ENCODE results near the gene PPP1R26.
"Not testable (repeated sequence)": the region's sequence is repeated elsewhere in the genome, so short reads cannot be mapped to it uniquely, and the experiment has no call there.

Gene PPP1R26

GRCh38 chr9:135521608-135522095, 42.1 kb downstream of the PPP1R26 start:
- DNase-seq: no peak

DNA sequence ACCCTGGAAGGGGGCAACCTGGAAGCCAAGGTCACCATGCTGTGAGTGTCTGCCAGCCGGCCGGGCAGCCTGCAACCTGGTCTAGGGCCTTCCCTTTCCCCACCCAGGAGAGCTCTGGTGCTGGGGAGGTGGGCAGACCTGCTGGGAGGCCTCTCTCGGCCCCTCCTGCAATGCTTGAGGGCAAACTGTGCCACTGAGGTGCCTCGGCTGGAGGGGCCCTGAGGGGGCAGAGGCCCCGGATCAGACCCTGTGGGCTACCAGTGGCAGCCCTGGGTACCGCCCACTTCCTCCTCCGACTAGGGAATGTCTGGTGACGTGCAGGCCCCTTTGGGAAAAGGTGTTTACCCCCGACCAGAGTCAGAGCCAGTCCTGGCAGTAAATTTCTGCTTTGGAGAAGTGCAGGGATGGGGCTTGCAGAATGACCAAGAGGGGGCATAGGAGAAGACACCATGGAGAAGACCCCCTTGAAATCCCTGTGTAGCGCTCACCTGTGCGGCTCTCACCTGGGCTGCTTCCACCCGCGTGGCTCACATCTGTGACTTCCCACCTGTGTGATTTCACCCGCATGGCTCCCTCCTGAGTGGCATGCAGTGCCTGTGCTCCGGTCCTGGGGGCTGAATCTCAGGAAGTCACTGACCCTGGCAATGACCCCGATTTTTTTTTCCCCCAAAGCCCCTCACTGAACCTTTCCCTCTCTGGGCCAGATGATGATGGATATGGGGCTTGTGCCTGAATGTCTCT, 42.7 kb downstream of the PPP1R26 start:
- DNase-seq: no peak

DNA sequence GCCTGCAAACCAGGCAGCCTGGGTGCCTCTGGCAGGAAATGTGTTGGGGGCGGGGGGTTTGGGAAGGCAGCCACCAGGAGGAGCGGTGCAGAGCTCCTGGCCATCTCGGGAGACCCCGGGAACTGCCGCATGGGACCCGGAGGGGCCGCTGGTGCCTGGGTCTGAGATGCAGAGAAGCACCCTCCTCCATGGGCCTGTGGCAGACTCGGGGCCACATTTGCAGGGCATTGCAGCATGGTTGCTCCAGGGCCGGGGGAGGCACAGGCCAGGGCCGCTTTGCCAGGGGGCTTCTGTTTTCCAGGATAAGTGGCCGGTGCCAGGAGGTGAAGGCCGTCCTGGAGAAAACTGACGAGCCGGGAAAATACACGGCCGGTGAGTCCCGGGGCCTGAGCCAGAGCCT, 43.3 kb downstream of the PPP1R26 start:
- no peak for DNase-seq

GRCh38 chr9:135523521-135524129, 44.0 kb downstream of the PPP1R26 start:
- DNase-seq: no peak

DNA sequence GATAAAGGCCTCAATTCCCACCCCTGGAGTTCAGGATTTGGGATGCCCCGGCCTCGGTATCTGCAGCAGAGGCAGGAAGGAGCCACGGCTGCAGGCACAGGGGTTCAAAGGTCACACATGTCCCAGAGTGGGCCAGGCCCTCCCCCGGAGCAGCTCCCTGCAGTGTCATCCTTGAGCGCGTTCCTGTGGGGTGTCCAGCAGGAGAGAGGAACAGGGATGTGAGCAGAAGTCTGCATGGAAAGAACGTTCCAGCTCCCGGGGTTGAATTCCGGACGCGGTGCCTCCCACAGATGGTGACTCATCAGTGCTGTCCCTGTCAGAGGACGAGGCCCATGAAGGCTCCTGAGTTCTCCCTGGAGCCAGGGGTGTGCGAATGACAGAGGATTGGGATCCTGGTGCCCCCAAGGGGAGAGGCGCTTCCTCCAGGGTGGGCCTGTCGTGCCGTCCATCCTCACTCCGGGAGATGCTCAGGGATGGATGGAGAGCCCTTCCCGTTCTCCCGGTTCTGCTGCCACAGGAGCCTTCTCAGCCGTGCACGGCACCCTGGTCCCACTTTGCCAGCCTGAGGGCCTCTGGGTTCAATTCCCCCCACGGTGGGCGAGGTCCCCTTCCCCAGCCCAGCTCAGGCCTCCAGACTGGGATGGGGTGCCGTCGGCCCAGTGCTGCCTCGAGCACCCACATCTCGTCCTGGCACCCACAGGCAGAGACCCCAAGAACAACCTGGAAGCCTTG, 44.7 kb downstream of the PPP1R26 start:
- no peak for DNase-seq

- no peak for DNase-seq
Observed at GRCh38 chr9:135525241-135526088, 45.9 kb downstream of the PPP1R26 start.

DNA sequence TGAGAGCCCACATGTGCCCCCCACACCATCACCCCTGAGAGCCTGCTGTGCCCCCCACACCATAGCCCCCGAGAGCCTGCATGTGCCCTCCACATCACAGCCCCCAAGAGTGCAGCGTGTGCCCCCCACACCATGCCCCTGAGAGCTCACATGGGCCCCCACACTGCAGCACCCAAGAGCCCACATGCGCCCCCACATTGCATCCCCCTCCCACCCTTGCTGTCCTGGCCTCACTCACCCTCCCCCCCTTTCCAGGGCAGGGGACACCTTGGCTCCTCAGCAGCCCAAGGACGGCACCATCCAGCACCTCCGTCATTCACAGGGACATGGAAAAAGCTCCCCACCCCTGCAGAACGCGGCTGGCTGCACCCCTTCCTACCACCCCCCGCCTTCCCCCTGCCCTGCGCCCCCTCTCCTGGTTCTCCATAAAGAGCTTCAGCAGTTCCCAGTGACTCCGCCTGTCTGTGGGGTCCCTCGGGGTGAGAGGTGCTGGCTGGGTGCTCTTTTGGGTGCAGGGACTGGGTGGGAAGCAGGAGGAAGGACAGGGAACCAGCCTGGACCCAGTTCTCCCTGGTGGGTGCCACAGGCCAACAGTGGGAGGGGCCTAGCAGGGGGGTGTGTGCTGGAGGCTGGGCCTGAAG, 46.6 kb downstream of the PPP1R26 start:
- no peak for DNase-seq

GRCh38 chr9:135526730-135527571, 47.4 kb downstream of the PPP1R26 start:
- DNase-seq: no peak

GRCh38 chr9:135528842-135529435, 49.4 kb downstream of the PPP1R26 start:
- DNase-seq: not testable (repeated sequence)

- no peak for DNase-seq
Observed at GRCh38 chr9:135530146-135530545, 50.6 kb downstream of the PPP1R26 start.

GRCh38 chr9:135531096-135531495, 51.5 kb downstream of the PPP1R26 start:
- DNase-seq: no peak

DNA sequence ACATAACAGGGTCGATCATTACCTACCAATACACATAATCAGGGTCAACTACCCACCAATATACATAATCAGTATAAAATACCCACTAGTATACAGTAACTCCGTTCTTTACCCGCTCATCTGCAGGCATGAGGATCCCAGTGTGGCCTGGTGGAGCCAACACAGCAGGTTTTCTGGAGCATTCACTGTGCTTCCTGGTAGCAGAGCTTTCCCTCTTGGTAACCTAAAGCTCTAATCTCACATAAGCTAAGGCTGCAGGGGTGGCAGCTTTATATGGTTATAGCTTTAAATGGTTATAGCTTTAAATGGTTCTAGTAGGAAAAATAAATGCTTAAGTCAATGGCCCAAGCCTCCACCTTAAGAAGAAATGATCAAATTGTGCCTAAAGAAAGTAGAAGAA, 53.5 kb downstream of the PPP1R26 start:
- DNase-seq: peak in 1 of 58 donors; percentile 6

DNA sequence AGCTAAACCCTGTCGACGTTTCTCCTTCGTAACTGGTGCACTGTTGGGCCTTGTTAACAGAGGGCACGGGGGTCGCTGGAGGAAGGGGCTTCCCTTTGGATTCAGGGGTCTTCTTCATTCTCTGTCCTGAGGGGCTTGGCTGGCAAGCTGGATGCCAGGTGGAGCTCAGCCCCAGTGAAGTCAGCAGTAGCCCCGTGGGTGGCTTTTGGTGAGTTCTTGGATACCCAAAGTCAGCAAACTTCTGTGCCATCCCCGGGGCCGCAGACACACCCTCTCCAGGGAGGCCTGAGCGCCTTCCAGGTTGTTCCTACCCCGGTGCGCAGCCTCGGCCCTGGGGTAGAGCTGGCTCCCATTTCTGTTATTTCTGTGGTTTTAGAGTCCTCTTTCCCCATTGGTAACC, 54.1 kb downstream of the PPP1R26 start:
- DNase-seq: no peak

GRCh38 chr9:135534192-135534711, 54.7 kb downstream of the PPP1R26 start:
- DNase-seq: not testable (repeated sequence)

DNA sequence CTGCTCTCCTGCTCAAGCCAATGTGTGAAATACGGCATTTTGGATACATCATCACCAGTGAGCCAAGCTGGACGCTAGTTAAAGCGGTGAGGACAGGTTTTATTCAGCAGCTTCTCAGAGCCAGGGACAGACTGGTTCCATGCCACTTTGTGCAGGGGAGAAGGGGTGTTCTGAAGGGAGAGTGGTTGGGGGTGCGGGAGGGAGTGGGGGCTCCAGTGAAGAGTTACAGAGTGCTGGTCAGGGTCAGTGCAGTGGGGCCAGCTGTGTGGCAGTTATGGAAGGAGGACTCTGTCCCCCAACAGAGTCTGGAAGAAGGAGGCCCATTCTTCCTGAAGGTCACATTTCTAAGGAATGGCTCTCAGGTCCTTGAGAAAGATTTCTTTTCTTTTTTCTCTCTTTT, 55.2 kb downstream of the PPP1R26 start:
- not testable (repeated sequence) for DNase-seq

- DNase-seq: not testable (repeated sequence)
Observed at GRCh38 chr9:135535631-135536030, 56.0 kb downstream of the PPP1R26 start.

- no peak for DNase-seq
Observed at GRCh38 chr9:135536216-135536615, 56.6 kb downstream of the PPP1R26 start.
